ENCODE results near the gene MYO15B.

DNA sequence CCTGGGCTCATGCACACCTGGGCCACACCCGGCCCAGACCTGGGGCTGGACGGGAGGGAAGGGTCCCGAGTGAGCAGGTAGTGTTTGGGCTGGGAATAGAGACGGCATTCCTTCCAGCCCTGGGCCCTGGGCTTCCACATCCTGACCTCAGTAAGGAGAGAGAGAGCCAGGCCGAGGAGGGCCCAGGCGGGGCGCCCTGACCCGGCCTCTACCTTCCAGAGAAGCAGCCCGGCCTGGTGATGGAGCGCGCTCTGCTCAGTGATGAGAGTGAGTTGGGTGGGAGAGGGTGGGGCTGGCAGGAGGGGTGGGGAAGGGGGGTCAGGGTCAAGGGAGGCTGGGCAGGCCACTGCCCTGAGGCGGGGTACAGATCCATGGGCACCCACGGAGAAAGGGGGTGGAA lies 13.6 kb upstream of the MYO15B start:
- TF ChIP-seq, protein P1, sequence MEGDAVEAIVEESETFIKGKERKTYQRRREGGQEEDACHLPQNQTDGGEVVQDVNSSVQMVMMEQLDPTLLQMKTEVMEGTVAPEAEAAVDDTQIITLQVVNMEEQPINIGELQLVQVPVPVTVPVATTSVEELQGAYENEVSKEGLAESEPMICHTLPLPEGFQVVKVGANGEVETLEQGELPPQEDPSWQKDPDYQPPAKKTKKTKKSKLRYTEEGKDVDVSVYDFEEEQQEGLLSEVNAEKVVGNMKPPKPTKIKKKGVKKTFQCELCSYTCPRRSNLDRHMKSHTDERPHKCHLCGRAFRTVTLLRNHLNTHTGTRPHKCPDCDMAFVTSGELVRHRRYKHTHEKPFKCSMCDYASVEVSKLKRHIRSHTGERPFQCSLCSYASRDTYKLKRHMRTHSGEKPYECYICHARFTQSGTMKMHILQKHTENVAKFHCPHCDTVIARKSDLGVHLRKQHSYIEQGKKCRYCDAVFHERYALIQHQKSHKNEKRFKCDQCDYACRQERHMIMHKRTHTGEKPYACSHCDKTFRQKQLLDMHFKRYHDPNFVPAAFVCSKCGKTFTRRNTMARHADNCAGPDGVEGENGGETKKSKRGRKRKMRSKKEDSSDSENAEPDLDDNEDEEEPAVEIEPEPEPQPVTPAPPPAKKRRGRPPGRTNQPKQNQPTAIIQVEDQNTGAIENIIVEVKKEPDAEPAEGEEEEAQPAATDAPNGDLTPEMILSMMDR (IDR thresholded peaks at IDR 0.05 in 4 of 5, conservative IDR thresholded peaks at IDR 0.05 in 1 of 5) = no peak
- no peak for TF ChIP-seq POLR2A (IDR thresholded peaks at IDR 0.05)
